HG03432 (cell line): ENCODE measurements around the gene IST1.

ENCODE experiments used
- ATAC-seq: cut with Tn5 transposase; IDR thresholded peaks from one replicate; pipeline ENCODE4 v1.9.1; 2021; ENCODE audit warnings: mild to moderate bottlenecking, moderate library complexity; ENCODE audit not compliant: unreplicated experiment

The IST1 gene

GRCh38 chr16:71916397-71916920 lies 21.1 kb downstream of the IST1 start:
- ATAC-seq = no peak

GRCh38 chr16:71917900-71918299 lies 22.6 kb downstream of the IST1 start:
- ATAC-seq = no peak

DNA sequence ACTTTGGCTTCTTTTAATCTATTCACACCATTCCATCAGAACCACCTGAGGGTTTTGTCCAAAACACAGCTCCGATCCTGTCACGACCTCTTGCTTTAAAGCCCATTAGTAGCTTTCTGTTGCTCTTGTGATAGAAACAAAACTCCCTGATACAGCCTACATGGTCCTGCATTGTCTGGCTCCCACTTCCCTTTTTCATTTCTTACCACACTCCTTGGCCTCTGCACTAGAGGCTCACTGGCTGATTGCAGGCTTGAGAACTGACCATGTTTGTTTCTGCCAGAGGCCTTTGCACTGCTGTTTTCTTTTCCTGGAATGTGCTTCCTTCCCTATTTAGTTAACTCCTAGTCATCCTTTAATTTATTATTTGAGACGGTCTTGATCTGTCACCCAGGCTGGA lies 23.7 kb downstream of the IST1 start:
- ATAC-seq = peak; percentile 75

DNA sequence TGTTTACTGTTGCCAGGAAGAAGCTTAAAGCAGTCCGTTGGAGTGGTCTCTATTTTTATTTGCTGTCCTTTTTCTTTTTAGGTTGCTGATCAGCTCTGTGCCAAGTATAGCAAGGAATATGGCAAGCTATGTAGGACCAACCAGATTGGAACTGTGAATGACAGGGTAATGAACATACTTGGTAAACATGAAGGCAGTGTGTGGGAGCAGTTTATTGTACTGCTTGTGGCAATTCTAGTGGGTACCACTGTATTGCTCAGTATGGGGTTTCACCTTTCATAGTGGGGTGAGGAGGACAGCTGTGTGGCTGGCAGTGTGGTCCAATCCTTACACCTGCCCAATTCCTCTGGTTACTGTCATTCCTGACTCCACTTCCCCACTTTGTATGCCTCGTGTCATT lies 25.3 kb downstream of the IST1 start:
- no peak for ATAC-seq

GRCh38 chr16:71923941-71924690 lies 28.8 kb downstream of the IST1 start:
- no peak for ATAC-seq

DNA sequence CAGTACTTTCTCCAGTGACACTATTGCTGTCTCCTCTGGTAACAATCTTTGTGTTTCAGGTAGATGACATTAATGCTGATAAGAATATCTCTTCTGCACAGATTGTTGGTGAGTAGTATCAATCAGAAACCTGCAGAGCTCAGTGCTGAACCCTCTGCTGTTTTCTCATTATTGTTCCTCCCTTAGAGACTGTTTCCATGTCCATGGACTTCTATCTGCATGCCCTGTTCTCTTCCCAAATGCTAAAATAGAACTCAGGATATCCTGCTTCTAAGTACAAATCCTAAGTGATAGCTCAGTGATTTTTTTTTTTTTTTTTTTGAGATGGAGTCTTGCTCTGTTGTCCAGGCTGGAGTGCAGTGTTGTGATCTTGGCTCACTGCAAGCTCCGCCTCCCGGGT lies 29.4 kb downstream of the IST1 start:
- no peak for ATAC-seq

- ATAC-seq = no peak
These were observed 32.1 kb downstream of the IST1 start for GRCh38 chr16:71927383-71927782.

DNA sequence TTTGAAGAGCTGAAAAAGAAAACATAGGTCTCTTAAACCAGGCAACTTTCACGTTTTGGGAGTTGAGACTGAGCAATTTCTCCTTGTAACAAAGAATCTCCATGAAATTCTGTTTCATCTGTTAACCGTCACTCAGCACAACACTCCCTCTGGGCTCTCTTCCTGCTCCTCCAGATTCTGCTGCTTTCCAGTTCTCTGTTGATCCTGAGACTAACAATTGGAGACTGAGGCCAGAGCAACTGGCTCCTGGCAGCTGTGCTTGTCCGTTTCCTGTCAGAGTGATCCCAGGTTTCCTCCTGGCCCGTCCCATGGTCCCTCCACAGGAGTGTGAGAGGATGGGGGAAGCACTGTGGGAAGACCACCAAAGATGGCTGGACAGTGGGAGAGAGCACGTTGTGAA lies 32.5 kb downstream of the IST1 start:
- ATAC-seq = no peak

GRCh38 chr16:71929048-71929447 lies 33.7 kb downstream of the IST1 start:
- ATAC-seq = no peak

GRCh38 chr16:71930013-71930563 lies 34.8 kb downstream of the IST1 start:
- ATAC-seq = no peak

DNA sequence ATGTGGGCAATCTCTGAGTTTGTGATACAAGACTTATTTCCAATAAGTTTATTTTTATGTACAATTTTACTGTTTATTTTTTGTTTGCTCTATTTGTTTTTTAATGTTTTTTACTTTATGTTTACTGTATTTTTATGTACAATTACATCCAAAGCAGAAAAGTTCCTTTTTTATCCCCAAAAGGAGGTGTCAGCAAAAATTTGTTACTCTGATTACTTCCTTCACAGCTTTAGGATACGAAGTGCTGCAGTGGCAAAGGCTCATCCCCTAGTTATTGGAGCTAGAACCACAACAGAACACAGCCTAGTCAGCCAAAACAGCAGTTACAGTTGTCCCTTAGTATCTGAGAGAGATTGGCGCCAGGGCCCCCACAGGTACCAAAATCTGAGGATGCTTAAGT lies 35.7 kb downstream of the IST1 start:
- no peak for ATAC-seq

DNA sequence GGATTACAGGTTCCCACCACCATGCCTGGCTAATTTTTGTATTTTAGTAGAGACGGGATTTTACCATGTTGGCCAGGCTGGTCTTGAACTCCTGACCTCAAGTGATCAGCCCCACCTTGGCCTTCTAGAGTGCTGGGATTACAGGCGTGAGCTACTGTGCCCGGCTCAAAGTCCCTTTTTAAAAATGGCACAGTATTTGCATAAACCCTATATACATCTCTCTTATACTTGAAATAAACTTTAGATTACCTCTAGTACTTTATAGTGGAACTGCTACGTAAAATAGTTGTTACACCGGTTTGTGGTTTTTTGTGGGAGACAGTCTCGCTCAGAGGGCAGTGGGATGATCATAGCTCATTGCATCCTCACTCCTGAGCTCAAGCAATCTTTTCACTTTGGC lies 36.3 kb downstream of the IST1 start:
- no peak for ATAC-seq

DNA sequence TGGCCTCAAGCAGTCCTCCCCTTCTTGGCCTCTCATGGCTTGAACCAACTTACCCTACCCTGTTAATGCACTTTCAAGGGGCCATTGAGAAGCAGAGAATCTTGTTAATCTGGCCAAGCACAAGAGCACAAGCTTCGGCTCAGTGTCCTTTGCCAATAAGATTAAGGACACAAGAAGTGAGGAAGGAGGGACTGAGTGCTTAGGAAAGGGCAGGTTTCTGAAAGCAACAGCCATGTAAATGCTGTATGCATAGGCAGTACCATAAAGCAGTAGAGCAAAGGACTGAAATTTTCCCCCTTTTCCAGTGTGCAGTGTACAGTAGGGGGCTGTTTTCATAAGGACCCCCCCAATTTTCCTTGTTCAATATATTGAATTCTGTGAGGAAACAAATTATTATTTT lies 37.7 kb downstream of the IST1 start:
- no peak for ATAC-seq

DNA sequence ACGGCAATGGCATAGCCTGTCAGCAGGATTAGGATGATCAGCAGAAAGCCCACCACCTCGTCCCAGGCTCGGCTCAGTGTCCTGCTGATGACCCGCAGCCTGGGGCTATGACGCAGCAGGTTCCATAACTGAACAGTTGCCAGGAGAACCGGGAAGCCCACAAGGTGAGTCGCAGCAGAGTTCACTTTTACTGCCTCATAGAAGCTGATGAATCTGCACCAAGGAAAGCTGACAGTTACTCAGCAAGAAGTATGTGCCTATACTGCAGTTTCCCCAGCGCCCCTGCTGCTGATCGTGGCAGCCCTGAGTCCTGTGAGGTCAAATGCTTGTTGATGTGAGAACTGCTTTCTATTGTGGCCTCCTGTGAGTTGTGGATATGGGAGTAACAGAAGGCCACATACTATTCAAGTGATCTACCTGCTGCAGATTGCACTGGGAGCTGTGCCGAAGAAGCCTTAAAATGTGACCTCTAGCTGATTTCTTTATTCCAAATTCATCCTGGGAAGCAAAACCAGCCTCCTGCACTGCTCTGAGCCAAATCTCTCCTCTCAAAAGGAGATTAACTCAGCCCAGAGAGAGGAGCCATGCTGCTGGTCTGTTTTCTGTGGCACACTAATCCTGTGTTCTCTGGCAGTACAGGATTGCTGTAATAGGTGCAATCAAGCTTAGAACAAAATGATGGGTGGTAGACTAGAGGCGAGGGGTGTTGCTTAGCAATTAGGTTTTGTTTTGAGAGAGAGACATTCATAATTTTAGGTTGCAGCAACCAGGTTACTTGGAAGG lies 38.8 kb downstream of the IST1 start:
- ATAC-seq = no peak

- ATAC-seq = no peak
These were observed 42.7 kb downstream of the IST1 start for GRCh38 chr16:71937868-71938510.

- no peak for ATAC-seq
These were observed 48.6 kb downstream of the IST1 start for GRCh38 chr16:71943887-71944286.

DNA sequence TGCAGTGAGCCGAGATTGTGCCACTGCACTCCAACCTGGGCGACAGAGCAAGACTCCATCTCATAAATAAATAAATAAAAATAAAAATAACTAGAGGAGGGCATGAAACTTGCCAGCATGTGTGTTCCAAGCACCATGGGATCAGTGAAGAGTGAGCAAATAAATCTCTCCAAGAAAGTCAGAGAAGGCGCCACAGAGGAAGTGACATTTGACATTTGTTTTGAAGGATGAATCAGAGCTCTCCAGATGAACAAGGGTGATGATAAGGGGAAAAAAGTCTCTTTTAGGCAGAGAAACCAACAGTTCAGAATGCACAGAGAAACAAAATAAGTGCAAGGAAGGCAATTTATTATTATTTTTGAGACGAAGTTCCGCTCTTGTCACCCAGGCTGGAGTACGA lies 50.3 kb downstream of the IST1 start:
- ATAC-seq = no peak

GRCh38 chr16:71952825-71953224 lies 57.5 kb downstream of the IST1 start:
- ATAC-seq = no peak

DNA sequence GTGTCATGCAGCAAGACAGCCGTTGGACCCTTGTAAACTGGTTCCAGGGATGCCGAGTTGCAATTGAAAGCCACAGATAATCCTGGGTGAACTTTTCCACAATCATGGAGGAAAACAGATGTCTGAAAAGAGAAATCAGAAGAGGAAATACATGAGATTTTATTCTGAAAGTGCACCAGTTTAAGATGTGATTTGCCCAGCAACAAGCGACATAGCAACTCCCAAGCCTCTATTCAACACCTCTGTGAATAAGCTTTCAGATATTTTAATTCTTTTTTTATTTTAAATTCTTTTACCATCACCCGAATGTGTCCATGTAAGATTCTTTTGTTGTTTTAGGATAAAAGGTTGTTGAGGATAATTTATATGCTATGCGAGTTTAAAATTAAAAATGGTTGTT lies 58.8 kb downstream of the IST1 start:
- no peak for ATAC-seq

DNA sequence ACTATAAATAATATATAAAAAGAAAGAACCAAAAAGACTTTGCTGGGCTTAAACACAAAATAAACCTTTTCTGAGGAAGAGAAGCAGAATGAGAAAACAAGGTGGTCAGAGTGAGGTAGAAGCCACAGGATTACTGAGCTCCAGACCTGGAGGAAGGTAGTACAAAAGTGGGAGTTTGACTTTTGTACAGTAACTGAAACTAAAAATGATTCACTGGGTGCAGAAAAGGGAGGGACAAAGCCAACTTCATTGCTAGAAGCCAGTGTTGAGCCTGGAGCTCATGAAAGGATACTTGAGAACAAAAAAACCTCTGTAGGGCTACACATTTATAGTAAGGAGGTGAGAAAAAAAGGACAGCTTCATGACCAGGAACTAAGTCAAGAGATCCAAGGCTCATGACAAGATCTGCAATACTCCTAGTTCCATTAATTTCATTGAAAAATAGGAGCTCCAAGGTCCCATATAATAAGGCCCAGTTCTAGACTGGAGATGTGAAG lies 59.4 kb downstream of the IST1 start:
- ATAC-seq = no peak

DNA sequence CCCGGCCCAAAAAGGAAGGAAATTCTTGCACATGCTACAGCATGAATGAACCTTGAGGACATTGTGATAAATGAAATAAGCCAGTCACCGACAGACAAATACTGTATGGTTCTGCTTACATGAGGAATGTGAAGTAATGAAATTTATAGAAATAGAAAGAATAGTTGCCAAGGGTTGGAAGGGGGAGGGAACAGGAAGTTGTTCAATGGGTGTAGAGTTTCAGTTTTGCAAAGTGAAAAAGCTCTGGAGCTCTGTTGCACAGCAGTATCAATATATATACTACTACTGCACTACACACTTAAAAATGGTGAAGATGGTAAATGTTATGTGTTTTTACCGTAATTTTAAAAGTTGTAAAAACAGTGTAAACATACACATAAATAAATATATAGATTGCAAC lies 61.2 kb downstream of the IST1 start:
- ATAC-seq = peak; percentile 46
